ENCODE results near the gene TM9SF3.
A peak's percentile ranks its signal among the peaks of the same experiment; 100 is the strongest.

The TM9SF3 gene

GRCh38 chr10:96532523-96532922, 54.3 kb downstream of the TM9SF3 start:
- FAIRE-seq: no peak
- TF ChIP-seq CTCF (IDR thresholded peaks at IDR 0.05; ENCODE audit: insufficient read depth, missing control alignments): no peak
- no peak for DNase-seq (ENCODE audit: insufficient read length, low spot score)

- no peak for FAIRE-seq
- no peak for DNase-seq (ENCODE audit: insufficient read length, low spot score)
- TF ChIP-seq CTCF (IDR thresholded peaks at IDR 0.05; ENCODE audit: insufficient read depth, missing control alignments): no peak
Measured at GRCh38 chr10:96529634-96530279, 57.1 kb downstream of the TM9SF3 start.

GRCh38 chr10:96524741-96525140, 62.1 kb downstream of the TM9SF3 start:
- TF ChIP-seq CTCF (IDR thresholded peaks at IDR 0.05; ENCODE audit: insufficient read depth, missing control alignments): no peak
- DNase-seq (ENCODE audit: insufficient read length, low spot score) (no peak), FAIRE-seq (peak; percentile 16)

- DNase-seq (ENCODE audit: insufficient read length, low spot score) (no peak), FAIRE-seq (no peak)
- no peak for TF ChIP-seq CTCF (IDR thresholded peaks at IDR 0.05; ENCODE audit: insufficient read depth, missing control alignments)
Measured at GRCh38 chr10:96517284-96517683, 69.5 kb downstream of the TM9SF3 start.

GRCh38 chr10:96516337-96516736, 70.5 kb downstream of the TM9SF3 start:
- TF ChIP-seq CTCF (IDR thresholded peaks at IDR 0.05; ENCODE audit: insufficient read depth, missing control alignments): no peak
- DNase-seq (ENCODE audit: insufficient read length, low spot score) (no peak), FAIRE-seq (no peak)

GRCh38 chr10:96513698-96514561, 72.9 kb downstream of the TM9SF3 start, which contains the start of gene TLL2:
Gene TLL2, minus strand, starts transcription at chr10:96513926. Its CDS starts 241 bp downstream, at chr10:96513685.
- FAIRE-seq: no peak
- DNase-seq (ENCODE audit: insufficient read length, low spot score): peak; percentile 59
- TF ChIP-seq CTCF (IDR thresholded peaks at IDR 0.05; ENCODE audit: insufficient read depth, missing control alignments): peak; percentile 41

GRCh38 chr10:96513305-96513697, 73.5 kb downstream of the TM9SF3 start:
- no peak for FAIRE-seq
- DNase-seq (ENCODE audit: insufficient read length, low spot score): no peak
- no peak for TF ChIP-seq CTCF (IDR thresholded peaks at IDR 0.05; ENCODE audit: insufficient read depth, missing control alignments)
